SK-N-DZ (cell line): Measurements from ENCODE around the gene GLIS1. TPM values are rescaled to one million over a fixed set of nuclear protein-coding genes. Genes with fewer than 3 reads are reported as not detected.
A peak's percentile ranks its signal among the peaks of the same experiment; 100 is the strongest.

Experiments
- DNase-seq: peaks from one replicate; pipeline ENCODE4 v3.0.0-alpha.2; 2015; ENCODE audit warnings: low spot score
- polyA plus RNA-seq, 2 experiments: library from polyadenylated mRNA; depleted of rRNA; stranded (reverse); fragments of >200 nt; gene quantifications; 2 replicates each; pipeline ENCODE4 v1.2.3, GENCODE V29; 2014

The GLIS1 gene
- not detected in 2 replicates for polyA plus RNA-seq (2014; cell fraction: cytosol; rRNA removed)
- polyA plus RNA-seq (2014; cell fraction: nucleus; rRNA removed) = 0.05 TPM in 1 of 2 replicates, not detected in the other

DNA sequence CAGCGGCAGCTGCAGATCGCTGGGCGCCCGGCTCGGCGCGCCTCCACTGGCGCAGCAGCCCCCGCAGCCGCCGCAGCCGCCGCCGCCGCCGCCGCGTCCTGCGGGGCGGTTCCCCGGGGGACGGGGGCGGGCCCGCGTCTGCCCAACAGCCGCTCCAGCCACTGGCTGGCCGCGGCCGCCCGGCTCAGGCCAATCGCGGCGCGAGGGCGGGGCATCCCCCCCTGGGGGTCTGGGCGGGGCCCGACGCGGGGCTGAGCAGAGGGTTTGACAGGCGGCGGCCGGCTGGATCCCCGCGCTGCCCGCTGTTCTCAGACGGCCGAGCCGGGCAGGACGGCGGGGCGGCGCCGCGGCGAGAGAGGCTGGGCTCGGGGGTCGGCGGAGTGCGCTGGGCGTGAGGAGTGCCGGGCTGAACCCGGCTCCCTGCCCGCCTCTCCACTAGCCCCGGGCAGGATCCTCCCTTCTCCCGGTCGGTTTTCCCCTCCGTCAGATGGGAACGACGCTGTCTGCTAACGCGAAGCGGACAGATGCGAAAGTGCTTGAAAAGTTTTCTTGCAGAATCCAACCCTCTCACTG is at the start of gene GLIS1:
Gene GLIS1 (minus strand): TSS at position 56 of the 573 bp plus-strand sequence. CDS start 1,100 bp downstream, outside the sequence.
- DNase-seq = peak; percentile 77

- no peak for DNase-seq
Observed at GRCh38 chr1:53787655-53788054, 48.7 kb upstream of the GLIS1 start.

GRCh38 chr1:53783056-53783455 is 44.1 kb upstream of the GLIS1 start:
- DNase-seq = no peak

DNA sequence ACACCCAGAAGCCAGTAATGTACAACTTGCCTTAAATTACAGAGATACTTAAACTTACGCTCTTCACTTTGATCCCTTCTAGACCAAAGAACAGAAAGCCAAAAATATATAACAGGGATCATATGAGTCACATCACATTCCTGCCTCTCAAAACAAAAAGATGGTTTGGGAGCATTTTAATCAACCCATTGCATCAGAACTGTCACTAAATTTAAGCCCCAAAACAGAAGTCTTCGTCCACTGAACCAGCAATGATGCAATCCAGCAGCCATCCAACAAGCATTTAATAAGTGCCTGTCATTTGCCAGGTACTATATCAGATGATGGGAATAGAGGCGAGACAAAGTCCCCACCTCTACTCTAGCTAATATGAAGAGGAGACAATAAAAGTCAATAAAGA is 42.7 kb upstream of the GLIS1 start:
- DNase-seq = no peak

DNA sequence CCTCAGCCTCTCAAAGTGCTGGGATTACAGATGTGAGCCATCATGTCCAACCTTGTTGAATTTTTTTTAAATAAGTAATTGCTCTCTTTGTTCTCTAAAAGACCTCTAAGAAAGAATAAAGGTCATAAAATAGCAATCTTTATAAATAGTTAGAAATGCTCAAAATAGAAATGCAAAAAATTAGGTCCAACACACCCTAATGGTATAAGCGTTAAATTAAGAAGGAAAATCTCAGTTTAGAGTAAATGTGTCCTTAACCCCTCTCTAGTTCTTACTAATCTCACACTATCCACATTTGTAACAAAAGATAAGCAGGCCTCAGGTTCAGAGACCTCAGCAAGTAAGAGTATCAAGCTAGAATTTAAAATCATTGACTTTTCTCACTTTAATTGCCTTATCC is 38.3 kb upstream of the GLIS1 start:
- DNase-seq = no peak

- no peak for DNase-seq
Observed at GRCh38 chr1:53771648-53772047, 32.7 kb upstream of the GLIS1 start.

GRCh38 chr1:53769780-53770179 is 30.8 kb upstream of the GLIS1 start:
- no peak for DNase-seq

DNA sequence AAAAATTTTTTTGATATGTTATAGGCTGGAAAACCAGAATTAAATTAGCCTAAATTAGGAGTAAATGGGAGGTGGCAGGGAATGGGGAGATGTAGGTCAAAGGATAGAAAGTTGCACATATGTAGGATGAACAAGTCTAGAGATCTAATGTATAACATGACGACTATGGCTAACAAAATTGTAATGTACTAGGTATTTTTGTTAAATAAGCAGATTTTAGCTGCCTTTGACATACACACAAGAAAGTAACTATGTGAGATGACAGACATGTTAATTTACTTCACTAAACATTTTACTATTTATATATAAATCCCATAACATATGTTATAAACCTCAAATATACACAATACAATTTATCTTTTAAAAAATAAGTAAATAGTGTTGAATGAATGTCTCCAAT is 30.2 kb upstream of the GLIS1 start:
- no peak for DNase-seq

DNA sequence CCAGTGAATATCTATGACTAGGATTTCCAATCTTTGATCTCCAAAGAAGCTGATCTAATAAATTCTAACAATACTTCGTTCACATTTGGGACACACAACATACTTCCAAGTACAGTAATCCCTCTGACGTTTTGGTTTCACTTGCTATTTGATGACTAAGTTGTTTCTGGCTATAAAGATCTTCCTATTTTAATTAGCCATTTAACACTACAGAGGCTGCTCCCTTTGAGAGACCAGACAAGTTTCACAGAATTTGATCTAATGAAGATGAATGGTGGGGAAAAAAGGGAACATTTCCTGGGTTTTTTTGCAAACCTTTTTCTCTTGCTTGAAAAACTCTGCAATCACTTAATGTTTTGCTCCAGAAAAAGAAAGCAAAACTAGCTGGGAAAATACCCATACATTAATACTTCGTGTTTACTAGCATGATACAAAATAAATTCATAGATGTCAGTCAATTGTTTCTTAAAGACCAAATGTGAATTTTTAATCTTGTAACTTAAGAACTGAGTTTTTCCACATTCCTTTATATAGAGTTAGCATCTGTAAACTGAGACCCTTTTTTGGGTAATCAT is 28.0 kb upstream of the GLIS1 start:
- DNase-seq = no peak

GRCh38 chr1:53766194-53766742 is 27.3 kb upstream of the GLIS1 start:
- DNase-seq = no peak

- no peak for DNase-seq
Observed at GRCh38 chr1:53765657-53766056, 26.7 kb upstream of the GLIS1 start.

DNA sequence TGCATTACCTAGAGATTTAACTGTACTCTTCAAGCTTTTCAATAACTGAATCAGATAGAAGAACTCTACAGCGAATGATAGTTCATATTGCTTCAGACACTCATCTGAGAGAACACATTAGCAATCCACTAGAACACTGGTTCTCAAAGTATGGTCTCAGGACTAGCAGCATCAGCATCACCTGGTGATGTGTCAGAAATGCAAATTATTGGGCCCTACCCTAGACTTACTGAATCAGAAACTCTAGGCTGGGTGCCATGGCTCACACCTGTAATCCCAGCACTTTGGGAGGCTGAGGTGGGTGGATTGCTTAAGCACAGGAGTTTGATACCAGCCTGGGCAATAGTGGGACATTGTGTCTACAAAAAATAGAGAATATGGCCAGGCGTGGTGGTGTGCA is 24.9 kb upstream of the GLIS1 start:
- no peak for DNase-seq

- DNase-seq = no peak
Observed at GRCh38 chr1:53763461-53763860, 24.5 kb upstream of the GLIS1 start.

DNA sequence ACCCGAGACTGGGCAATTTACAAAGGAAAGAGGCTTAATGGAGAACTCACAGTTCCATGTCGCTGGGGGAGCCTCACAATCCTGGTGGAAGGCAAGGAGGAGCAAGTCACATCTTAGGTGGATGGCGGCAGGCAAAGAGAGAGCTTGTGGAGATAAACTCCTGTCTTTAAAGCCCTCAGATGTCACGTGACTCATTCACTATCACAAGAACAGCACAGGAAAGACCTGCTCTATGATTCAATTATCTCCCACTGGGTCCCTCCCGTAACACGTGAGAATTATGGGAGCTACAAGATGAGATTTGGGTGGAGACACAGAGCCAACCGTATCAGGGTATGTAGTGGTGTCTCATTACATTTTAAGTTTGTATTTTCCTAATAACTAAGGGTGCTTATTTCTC is 21.5 kb upstream of the GLIS1 start:
- peak; percentile 21 for DNase-seq

DNA sequence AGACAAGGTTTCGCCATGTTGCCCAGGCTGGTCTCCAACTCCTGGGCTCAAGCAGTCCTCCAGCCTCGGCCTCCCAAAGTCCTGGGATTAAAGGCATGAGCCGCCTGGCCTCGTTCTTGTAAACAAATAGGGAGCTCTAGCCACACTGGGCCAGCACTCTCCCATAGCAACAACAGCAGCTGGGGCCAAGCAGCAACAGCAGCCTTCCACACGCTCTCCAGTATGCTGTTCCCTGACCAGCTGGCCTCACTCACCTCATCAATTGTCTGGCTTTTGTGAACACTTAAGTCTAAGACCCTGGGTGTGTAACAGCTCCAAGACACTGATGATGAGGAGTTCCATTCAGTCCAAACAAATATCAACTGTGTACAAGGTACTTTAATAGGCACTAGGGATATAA is 16.9 kb upstream of the GLIS1 start:
- DNase-seq = no peak

- peak; percentile 23 for DNase-seq
Observed at GRCh38 chr1:53754484-53755312, 15.7 kb upstream of the GLIS1 start.

GRCh38 chr1:53752281-53752680 is 13.3 kb upstream of the GLIS1 start:
- DNase-seq = no peak

- no peak for DNase-seq
Observed at GRCh38 chr1:53747841-53748240, 8.9 kb upstream of the GLIS1 start.

DNA sequence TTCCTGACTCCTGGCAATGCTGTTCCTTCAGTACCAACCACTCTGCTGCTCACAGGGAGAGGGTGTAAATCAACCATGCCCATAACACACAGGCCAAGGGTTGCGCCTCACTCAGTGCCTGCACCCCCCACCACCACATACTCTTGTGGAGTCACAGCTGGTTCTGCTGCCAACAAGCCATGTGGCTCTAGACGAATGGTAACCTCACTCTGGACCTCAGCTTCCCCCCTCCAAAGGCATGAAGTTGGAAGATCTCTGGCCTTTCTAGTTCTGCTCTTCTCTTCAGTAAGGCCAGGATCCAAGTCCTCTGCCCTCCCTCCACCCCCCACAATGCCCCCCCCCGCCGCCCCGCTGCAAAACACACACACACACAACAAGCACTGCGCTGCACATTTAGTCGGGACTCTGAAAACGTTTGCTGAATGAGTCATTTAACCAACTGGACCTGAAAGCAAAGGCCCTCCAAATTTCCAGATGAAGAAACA is 1.7 kb upstream of the GLIS1 start:
- DNase-seq = no peak

DNA sequence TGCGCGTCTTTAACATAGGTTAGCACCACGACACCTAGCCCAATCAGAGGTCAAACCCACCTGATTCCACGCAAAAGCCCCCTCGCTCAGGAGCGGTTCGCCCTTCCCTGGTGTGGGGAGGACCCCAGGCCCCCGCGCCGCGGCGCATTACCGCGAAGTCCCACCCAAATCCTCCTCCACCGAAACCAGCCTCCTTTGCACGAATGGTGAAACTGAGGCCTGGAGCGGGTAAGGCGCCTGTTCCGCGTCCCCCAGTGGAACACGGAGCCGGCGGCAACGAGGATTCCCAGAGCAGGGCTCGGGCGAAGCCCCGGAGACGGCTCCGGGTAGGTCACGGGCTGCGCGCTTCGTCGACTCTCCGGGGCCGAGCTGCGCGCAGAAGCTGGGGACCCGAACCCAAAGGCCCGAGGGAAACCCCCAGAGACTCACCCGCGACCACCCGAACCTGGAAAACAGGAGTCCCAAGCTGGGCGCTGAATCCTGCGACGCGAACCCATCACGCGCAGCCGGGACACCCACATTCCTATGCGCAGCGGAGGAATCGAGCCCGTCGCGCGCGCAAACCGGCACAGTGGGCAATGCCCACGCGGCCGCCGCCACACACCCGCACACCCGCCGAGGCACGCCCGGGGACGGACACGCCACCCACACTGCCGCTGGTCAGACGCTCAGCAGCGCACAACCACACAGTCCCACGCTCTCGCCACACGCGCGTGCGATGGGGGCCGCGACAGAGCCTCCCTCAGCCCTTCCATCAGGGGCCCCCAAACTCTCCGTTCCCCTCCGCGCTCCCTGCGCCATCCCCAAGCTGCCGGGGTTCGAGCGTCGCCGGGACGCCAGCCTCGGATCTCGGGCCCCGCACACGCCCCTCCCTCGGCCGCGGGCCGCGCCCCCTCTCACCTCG is 507 bp downstream of the GLIS1 start:
- no peak for DNase-seq

- DNase-seq = no peak
Observed at GRCh38 chr1:53737648-53738204, 1.2 kb downstream of the GLIS1 start.
